Mammary epithelial cell (primary cell): ENCODE measurements around the gene HIVEP2.

Source experiments
- CTCF ChIP-seq, 2 donors: IDR thresholded peaks in 1 of 2; conservative IDR thresholded peaks in 1 of 2; 2 replicates each; pipeline ENCODE4 v1.5.1; 2011 to 2012; ENCODE audit warnings: inconsistent platforms in 2 of 2, low read length in 2 of 2, mild to moderate bottlenecking in 2 of 2, control low read depth in 1 of 2, low read depth in 1 of 2; ENCODE audit not compliant: insufficient read depth in 1 of 2; ENCODE audit errors: extremely low read depth in 1 of 2
- EZH2 ChIP-seq: IDR thresholded peaks from 2 replicates; pipeline ENCODE4 v1.6.1; 2012; ENCODE audit warnings: low read length, inconsistent platforms, borderline replicate concordance

- TF ChIP-seq CTCF (conservative IDR thresholded peaks at IDR 0.05 in 1 of 2, IDR thresholded peaks at IDR 0.05 in 1 of 2; ENCODE audit: extremely low read depth in 1 of 2, insufficient read depth in 1 of 2, low read depth in 1 of 2, low read length in 2 of 2): no peak
- no peak for TF ChIP-seq EZH2
Observed at GRCh38 chr6:142803495-142804058, 141.4 kb downstream of the HIVEP2 start.
